ENCODE results near the gene CD2BP2.
"Not testable (repeated sequence)": the region's sequence is repeated elsewhere in the genome, so short reads cannot be mapped to it uniquely, and the experiment has no call there.

The CD2BP2 gene

GRCh38 chr16:30341971-30342370 is 13.1 kb downstream of the CD2BP2 start:
- DNase-seq (ENCODE audit: low read depth) = not testable (repeated sequence)

GRCh38 chr16:30340621-30341020 is 14.5 kb downstream of the CD2BP2 start:
- DNase-seq (ENCODE audit: low read depth) = no peak

- DNase-seq (ENCODE audit: low read depth) = not testable (repeated sequence)
Observed at GRCh38 chr16:30338715-30339114, 16.4 kb downstream of the CD2BP2 start.

- not testable (repeated sequence) for DNase-seq (ENCODE audit: low read depth)
Observed at GRCh38 chr16:30337964-30338357, 17.1 kb downstream of the CD2BP2 start.

- DNase-seq (ENCODE audit: low read depth) = no peak
Observed at GRCh38 chr16:30335598-30336474, 19.3 kb downstream of the CD2BP2 start.

GRCh38 chr16:30335028-30335597 is 20.0 kb downstream of the CD2BP2 start:
- peak; percentile 69 for DNase-seq (ENCODE audit: low read depth)

- DNase-seq (ENCODE audit: low read depth) = peak; percentile 70
Observed at GRCh38 chr16:30334473-30334989, 20.6 kb downstream of the CD2BP2 start.

GRCh38 chr16:30324220-30324619 is 30.9 kb downstream of the CD2BP2 start:
- DNase-seq (ENCODE audit: low read depth) = not testable (repeated sequence)

- DNase-seq (ENCODE audit: low read depth) = not testable (repeated sequence)
Observed at GRCh38 chr16:30318647-30319046, 36.5 kb downstream of the CD2BP2 start.

- DNase-seq (ENCODE audit: low read depth) = not testable (repeated sequence)
Observed at GRCh38 chr16:30310937-30311336, 44.2 kb downstream of the CD2BP2 start.

- DNase-seq (ENCODE audit: low read depth) = not testable (repeated sequence)
Observed at GRCh38 chr16:30309255-30309654, 45.9 kb downstream of the CD2BP2 start.

All from activated T-cell treated with anti-CD3 and anti-CD28 coated beads for 1 hour (primary cell).